ENCODE measurements around the gene FOXM1.

The FOXM1 gene

GRCh38 chr12:2857021-2857431, 19.9 kb downstream of the FOXM1 start, which contains the start of gene TEX52:
Gene TEX52 (minus strand): TSS chr12:2857039. CDS start chr12:2857026, 13 bp downstream.
- no peaks in the 10 kb centered on the region for H3K9me3 ChIP-seq (ENCODE audit: control insufficient read depth, insufficient read depth, low read length)
- H3K9ac ChIP-seq (ENCODE audit: low read depth, low read length) = no peak within 1 kb of the TSS
- peak within 1 kb of the TSS; percentile 8 for H3K27ac ChIP-seq (ENCODE audit: low read depth, low read length)
- H3K4me3 ChIP-seq (ENCODE audit: low read depth, low read length) = no peak within 1 kb of the TSS
- H3K36me3 ChIP-seq (ENCODE audit: control insufficient read depth, insufficient read depth, low read length) = peaks cover 37% of the 10 kb centered on the region
- no peaks in the 10 kb centered on the region for H3K27me3 ChIP-seq (ENCODE audit: control insufficient read depth, insufficient read depth, low read length)
- peaks cover 4% of the 10 kb centered on the region; the same call in 1 of the 2 replicates for H3K4me1 ChIP-seq (ENCODE audit: control insufficient read depth, insufficient read depth, low read length)

- Histone ChIP-seq H3K4me1 (ENCODE audit: control insufficient read depth, insufficient read depth, low read length) (peaks cover 4% of the 10 kb centered on the region; the same call in 1 of the 2 replicates), H3K27me3 (ENCODE audit: control insufficient read depth, insufficient read depth, low read length) (no peaks in the 10 kb centered on the region), H3K27ac (ENCODE audit: low read depth, low read length) (no peak overlapping the region), H3K36me3 (ENCODE audit: control insufficient read depth, insufficient read depth, low read length) (peaks cover 28% of the 10 kb centered on the region), H3K9ac (ENCODE audit: low read depth, low read length) (no peak overlapping the region), H3K4me3 (ENCODE audit: low read depth, low read length) (no peak overlapping the region), H3K9me3 (ENCODE audit: control insufficient read depth, insufficient read depth, low read length) (no peaks in the 10 kb centered on the region)
Observed at GRCh38 chr12:2856051-2856450, 20.9 kb downstream of the FOXM1 start.

- peaks cover 26% of the 10 kb centered on the region for H3K36me3 ChIP-seq (ENCODE audit: control insufficient read depth, insufficient read depth, low read length)
- H3K4me3 ChIP-seq (ENCODE audit: low read depth, low read length) = no peak overlapping the region
- peaks cover 4% of the 10 kb centered on the region; the same call in 1 of the 2 replicates for H3K4me1 ChIP-seq (ENCODE audit: control insufficient read depth, insufficient read depth, low read length)
- H3K9me3 ChIP-seq (ENCODE audit: control insufficient read depth, insufficient read depth, low read length) = no peaks in the 10 kb centered on the region
- no peak overlapping the region for H3K27ac ChIP-seq (ENCODE audit: low read depth, low read length)
- no peaks in the 10 kb centered on the region for H3K27me3 ChIP-seq (ENCODE audit: control insufficient read depth, insufficient read depth, low read length)
- no peak overlapping the region for H3K9ac ChIP-seq (ENCODE audit: low read depth, low read length)
Observed at GRCh38 chr12:2855546-2855945, 21.4 kb downstream of the FOXM1 start.

- no peak overlapping the region for H3K4me3 ChIP-seq (ENCODE audit: low read depth, low read length)
- H3K9me3 ChIP-seq (ENCODE audit: control insufficient read depth, insufficient read depth, low read length) = no peaks in the 10 kb centered on the region
- peaks cover 4% of the 10 kb centered on the region; the same call in 1 of the 2 replicates for H3K4me1 ChIP-seq (ENCODE audit: control insufficient read depth, insufficient read depth, low read length)
- H3K9ac ChIP-seq (ENCODE audit: low read depth, low read length) = no peak overlapping the region
- peaks cover 20% of the 10 kb centered on the region for H3K36me3 ChIP-seq (ENCODE audit: control insufficient read depth, insufficient read depth, low read length)
- H3K27ac ChIP-seq (ENCODE audit: low read depth, low read length) = no peak overlapping the region
- H3K27me3 ChIP-seq (ENCODE audit: control insufficient read depth, insufficient read depth, low read length) = no peaks in the 10 kb centered on the region
Observed at GRCh38 chr12:2854669-2855453, 22.1 kb downstream of the FOXM1 start.

- Histone ChIP-seq H3K9ac (ENCODE audit: low read depth, low read length) (no peak overlapping the region), H3K27ac (ENCODE audit: low read depth, low read length) (no peak overlapping the region), H3K4me1 (ENCODE audit: control insufficient read depth, insufficient read depth, low read length) (peaks cover 4% of the 10 kb centered on the region; the same call in 1 of the 2 replicates), H3K4me3 (ENCODE audit: low read depth, low read length) (no peak overlapping the region), H3K36me3 (ENCODE audit: control insufficient read depth, insufficient read depth, low read length) (peaks cover 8% of the 10 kb centered on the region), H3K9me3 (ENCODE audit: control insufficient read depth, insufficient read depth, low read length) (no peaks in the 10 kb centered on the region), H3K27me3 (ENCODE audit: control insufficient read depth, insufficient read depth, low read length) (no peaks in the 10 kb centered on the region)
Observed at GRCh38 chr12:2853626-2854025, 23.3 kb downstream of the FOXM1 start.

- Histone ChIP-seq H3K4me1 (ENCODE audit: control insufficient read depth, insufficient read depth, low read length) (peaks cover under 1% of the 10 kb centered on the region; the same call in 1 of the 2 replicates), H3K27ac (ENCODE audit: low read depth, low read length) (no peak overlapping the region), H3K9me3 (ENCODE audit: control insufficient read depth, insufficient read depth, low read length) (no peaks in the 10 kb centered on the region), H3K36me3 (ENCODE audit: control insufficient read depth, insufficient read depth, low read length) (no peaks in the 10 kb centered on the region), H3K4me3 (ENCODE audit: low read depth, low read length) (no peak overlapping the region), H3K27me3 (ENCODE audit: control insufficient read depth, insufficient read depth, low read length) (no peaks in the 10 kb centered on the region), H3K9ac (ENCODE audit: low read depth, low read length) (no peak overlapping the region)
Observed at GRCh38 chr12:2851931-2852330, 25.0 kb downstream of the FOXM1 start.

- Histone ChIP-seq H3K27me3 (ENCODE audit: control insufficient read depth, insufficient read depth, low read length) (no peaks in the 10 kb centered on the region), H3K4me3 (ENCODE audit: low read depth, low read length) (no peak overlapping the region), H3K9ac (ENCODE audit: low read depth, low read length) (no peak overlapping the region), H3K4me1 (ENCODE audit: control insufficient read depth, insufficient read depth, low read length) (peaks cover 7% of the 10 kb centered on the region), H3K27ac (ENCODE audit: low read depth, low read length) (no peak overlapping the region), H3K36me3 (ENCODE audit: control insufficient read depth, insufficient read depth, low read length) (no peaks in the 10 kb centered on the region), H3K9me3 (ENCODE audit: control insufficient read depth, insufficient read depth, low read length) (no peaks in the 10 kb centered on the region)
Observed at GRCh38 chr12:2845280-2845679, 31.7 kb downstream of the FOXM1 start.

GRCh38 chr12:2844786-2845185, 32.2 kb downstream of the FOXM1 start:
- no peak overlapping the region for H3K27ac ChIP-seq (ENCODE audit: low read depth, low read length)
- H3K36me3 ChIP-seq (ENCODE audit: control insufficient read depth, insufficient read depth, low read length) = no peaks in the 10 kb centered on the region; the same call in 1 of the 2 replicates
- no peak overlapping the region for H3K9ac ChIP-seq (ENCODE audit: low read depth, low read length)

GRCh38 chr12:2842948-2843347, 34.0 kb downstream of the FOXM1 start:
- Histone ChIP-seq H3K9ac (ENCODE audit: low read depth, low read length) (no peak overlapping the region), H3K9me3 (ENCODE audit: control insufficient read depth, insufficient read depth, low read length) (no peaks in the 10 kb centered on the region), H3K27ac (ENCODE audit: low read depth, low read length) (no peak overlapping the region), H3K4me3 (ENCODE audit: low read depth, low read length) (no peak overlapping the region), H3K36me3 (ENCODE audit: control insufficient read depth, insufficient read depth, low read length) (no peaks in the 10 kb centered on the region; the same call in 1 of the 2 replicates), H3K27me3 (ENCODE audit: control insufficient read depth, insufficient read depth, low read length) (no peaks in the 10 kb centered on the region), H3K4me1 (ENCODE audit: control insufficient read depth, insufficient read depth, low read length) (peaks cover 7% of the 10 kb centered on the region)

More at GRCh38 chr12:2844786-2845185, 32.2 kb downstream of the FOXM1 start:
- Histone ChIP-seq H3K4me1 (ENCODE audit: control insufficient read depth, insufficient read depth, low read length) (peaks cover 7% of the 10 kb centered on the region), H3K9me3 (ENCODE audit: control insufficient read depth, insufficient read depth, low read length) (no peaks in the 10 kb centered on the region), H3K4me3 (ENCODE audit: low read depth, low read length) (no peak overlapping the region), H3K27me3 (ENCODE audit: control insufficient read depth, insufficient read depth, low read length) (no peaks in the 10 kb centered on the region)

- H3K4me3 ChIP-seq (ENCODE audit: low read depth, low read length) = no peak overlapping the region
- H3K36me3 ChIP-seq (ENCODE audit: control insufficient read depth, insufficient read depth, low read length) = no peaks in the 10 kb centered on the region; the same call in 1 of the 2 replicates
- no peaks in the 10 kb centered on the region for H3K9me3 ChIP-seq (ENCODE audit: control insufficient read depth, insufficient read depth, low read length)
- peaks cover 7% of the 10 kb centered on the region; the same call in 1 of the 2 replicates for H3K4me1 ChIP-seq (ENCODE audit: control insufficient read depth, insufficient read depth, low read length)
- no peaks in the 10 kb centered on the region for H3K27me3 ChIP-seq (ENCODE audit: control insufficient read depth, insufficient read depth, low read length)
- H3K9ac ChIP-seq (ENCODE audit: low read depth, low read length) = no peak overlapping the region
- H3K27ac ChIP-seq (ENCODE audit: low read depth, low read length) = no peak overlapping the region
Observed at GRCh38 chr12:2841056-2841650, 35.8 kb downstream of the FOXM1 start.

GRCh38 chr12:2836574-2836973, 40.4 kb downstream of the FOXM1 start:
- no peak overlapping the region for H3K27ac ChIP-seq (ENCODE audit: low read depth, low read length)
- H3K4me3 ChIP-seq (ENCODE audit: low read depth, low read length) = no peak overlapping the region
- no peaks in the 10 kb centered on the region for H3K9me3 ChIP-seq (ENCODE audit: control insufficient read depth, insufficient read depth, low read length)
- H3K9ac ChIP-seq (ENCODE audit: low read depth, low read length) = no peak overlapping the region
- peaks cover 17% of the 10 kb centered on the region for H3K4me1 ChIP-seq (ENCODE audit: control insufficient read depth, insufficient read depth, low read length)
- no peaks in the 10 kb centered on the region for H3K27me3 ChIP-seq (ENCODE audit: control insufficient read depth, insufficient read depth, low read length)
- H3K36me3 ChIP-seq (ENCODE audit: control insufficient read depth, insufficient read depth, low read length) = no peaks in the 10 kb centered on the region; the same call in 1 of the 2 replicates

All from HUES48 (cell line).